DND-41 (cell line): ENCODE measurements around the gene EMC10.

Source experiments
- CTCF ChIP-seq: IDR thresholded peaks from 2 replicates; pipeline ENCODE4 v1.5.1; 2012; ENCODE audit warnings: borderline replicate concordance, low read length, moderate library complexity, mild to moderate bottlenecking; ENCODE audit not compliant: poor library complexity, severe bottlenecking; ENCODE audit errors: extremely low read depth
- EZH2 ChIP-seq: IDR thresholded peaks from 3 replicates; pipeline ENCODE4 v1.6.1; 2012; ENCODE audit warnings: borderline replicate concordance, low read depth, mild to moderate bottlenecking, moderate library complexity, low read length, inconsistent platforms; ENCODE audit not compliant: severe bottlenecking

GRCh38 chr19:50457300-50457699, 19.0 kb upstream of the EMC10 start:
- TF ChIP-seq CTCF (no peak), EZH2 (no peak)
